ENCODE measurements around the gene FAM89A. TPM values are rescaled to one million over a fixed set of nuclear protein-coding genes. Genes with fewer than 3 reads are reported as not detected.
"Not testable (repeated sequence)": the region's sequence is repeated elsewhere in the genome, so short reads cannot be mapped to it uniquely, and the experiment has no call there.

Gene FAM89A
- polyA plus RNA-seq, 1 experiment: 15.6 TPM

GRCh38 chr1:231032963-231033362 lies 7.1 kb downstream of the FAM89A start:
- CTCF ChIA-PET: interaction anchor here (1.1 kb wide), 1 partner anchor 18 kb away, joined by 3 read pairs; no protein-coding TSS in a partner anchor
- no peaks in the 10 kb centered on the region for H3K27me3 ChIP-seq (ENCODE audit: control insufficient read depth, insufficient read depth, low read length)
- DNase-seq (ENCODE audit: low read depth): no peak
- TF ChIP-seq CTCF (IDR thresholded peaks at IDR 0.05; ENCODE audit: insufficient read depth, low read depth, low read length): no peak
- H3K36me3 ChIP-seq (ENCODE audit: control insufficient read depth, insufficient read depth, low read length): no peaks in the 10 kb centered on the region
- H3K4me3 ChIP-seq (ENCODE audit: low read depth, low read length): no peak overlapping the region
- POLR2A ChIA-PET: no interaction called here

GRCh38 chr1:231029841-231030240 lies 10.2 kb downstream of the FAM89A start:
- no peaks in the 10 kb centered on the region for H3K27me3 ChIP-seq (ENCODE audit: control insufficient read depth, insufficient read depth, low read length)
- TF ChIP-seq CTCF (IDR thresholded peaks at IDR 0.05; ENCODE audit: insufficient read depth, low read depth, low read length): no peak
- ChIA-PET CTCF (no interaction called here), POLR2A (no interaction called here)
- H3K4me3 ChIP-seq (ENCODE audit: low read depth, low read length): no peak overlapping the region
- no peak for DNase-seq (ENCODE audit: low read depth)
- H3K36me3 ChIP-seq (ENCODE audit: control insufficient read depth, insufficient read depth, low read length): no peaks in the 10 kb centered on the region

- H3K36me3 ChIP-seq (ENCODE audit: control insufficient read depth, insufficient read depth, low read length); CTCF ChIA-PET; H3K27me3 ChIP-seq (ENCODE audit: control insufficient read depth, insufficient read depth, low read length); POLR2A ChIA-PET; H3K4me3 ChIP-seq (ENCODE audit: low read depth, low read length); DNase-seq (ENCODE audit: low read depth): not testable (repeated sequence)
Observed at GRCh38 chr1:231029247-231029646, 10.8 kb downstream of the FAM89A start.

- DNase-seq (ENCODE audit: low read depth): no peak
- ChIA-PET CTCF (no interaction called here), POLR2A (no interaction called here)
- no peaks in the 10 kb centered on the region for H3K36me3 ChIP-seq (ENCODE audit: control insufficient read depth, insufficient read depth, low read length)
- H3K27me3 ChIP-seq (ENCODE audit: control insufficient read depth, insufficient read depth, low read length): no peaks in the 10 kb centered on the region
- TF ChIP-seq CTCF (IDR thresholded peaks at IDR 0.05; ENCODE audit: insufficient read depth, low read depth, low read length): no peak
- H3K4me3 ChIP-seq (ENCODE audit: low read depth, low read length): no peak overlapping the region
Observed at GRCh38 chr1:231028682-231029081, 11.4 kb downstream of the FAM89A start.

GRCh38 chr1:231027971-231028370 lies 12.1 kb downstream of the FAM89A start:
- no peak overlapping the region for H3K4me3 ChIP-seq (ENCODE audit: low read depth, low read length)
- CTCF ChIA-PET: no interaction called here
- no peaks in the 10 kb centered on the region for H3K27me3 ChIP-seq (ENCODE audit: control insufficient read depth, insufficient read depth, low read length)
- no peaks in the 10 kb centered on the region for H3K36me3 ChIP-seq (ENCODE audit: control insufficient read depth, insufficient read depth, low read length)
- POLR2A ChIA-PET: no interaction called here
- no peak for TF ChIP-seq CTCF (IDR thresholded peaks at IDR 0.05; ENCODE audit: insufficient read depth, low read depth, low read length)
- no peak for DNase-seq (ENCODE audit: low read depth)

- no peak overlapping the region for H3K4me3 ChIP-seq (ENCODE audit: low read depth, low read length)
- ChIA-PET POLR2A (no interaction called here), CTCF (interaction anchor here (0.6 kb wide), 1 partner anchor 384 kb away, joined by 3 read pairs; no protein-coding TSS in a partner anchor)
- H3K36me3 ChIP-seq (ENCODE audit: control insufficient read depth, insufficient read depth, low read length): no peaks in the 10 kb centered on the region
- no peaks in the 10 kb centered on the region for H3K27me3 ChIP-seq (ENCODE audit: control insufficient read depth, insufficient read depth, low read length)
- no peak for TF ChIP-seq CTCF (IDR thresholded peaks at IDR 0.05; ENCODE audit: insufficient read depth, low read depth, low read length)
- DNase-seq (ENCODE audit: low read depth): no peak
Observed at GRCh38 chr1:231027136-231027925, 12.7 kb downstream of the FAM89A start.

Measured in BJ (cell line).